Natural killer cell (primary cell): Measurements from ENCODE around the gene PCDHGA10. TPM values are rescaled to one million over a fixed set of nuclear protein-coding genes. Genes with fewer than 3 reads are reported as not detected.
A peak's percentile ranks its signal among the peaks of the same experiment; 100 is the strongest.
"Not testable (repeated sequence)": the region's sequence is repeated elsewhere in the genome, so short reads cannot be mapped to it uniquely, and the experiment has no call there.

Experiments
- ATAC-seq, 3 donors: fragments of 150-1000 bp in 2 of 3; fragments of 200-7000 bp in 1 of 3; cut with Tn5 transposase; 1 replicate in 1 of 3; 2 replicates in 2 of 3; pipeline ENCODE4 v1.10.0; 2021; ENCODE audit warnings: mild to moderate bottlenecking in 2 of 3, moderate library complexity in 2 of 3
- DNase-seq, 2 donors: peaks; one replicate each; pipeline versions ENCODE4 v3.0.0 to v3.0.0-alpha.2; 2013 to 2021; ENCODE audit warnings: mixed read lengths in 1 of 2
- H3K27ac ChIP-seq: one replicate; pipeline ENCODE4 v1.5.1; 2013; ENCODE audit warnings: mild to moderate bottlenecking, low read length
- H3K27me3 ChIP-seq: one replicate; pipeline ENCODE4 v1.6.1; 2013; ENCODE audit warnings: low read length; ENCODE audit not compliant: control insufficient read depth, insufficient read depth
- H3K36me3 ChIP-seq: one replicate; pipeline ENCODE4 v1.6.1; 2013; ENCODE audit warnings: low read length; ENCODE audit not compliant: control insufficient read depth, insufficient read depth
- H3K4me1 ChIP-seq: one replicate; pipeline ENCODE4 v1.6.1; 2013; ENCODE audit warnings: low read length; ENCODE audit not compliant: control insufficient read depth, insufficient read depth
- H3K4me3 ChIP-seq: one replicate; pipeline ENCODE4 v1.5.1; 2013; ENCODE audit warnings: low read length
- H3K9me3 ChIP-seq: one replicate; pipeline ENCODE4 v1.6.1; 2013; ENCODE audit warnings: low read length; ENCODE audit not compliant: control insufficient read depth, insufficient read depth
- H3K27ac Mint-ChIP-seq, 2 donors: one replicate each; pipeline ENCODE4 v1.8.0; 2022; ENCODE audit warnings: mild to moderate bottlenecking in 2 of 2, mixed read lengths in 2 of 2, moderate library complexity in 1 of 2
- H3K27me3 Mint-ChIP-seq, 2 donors: one replicate each; pipeline ENCODE4 v1.8.0; 2022; ENCODE audit warnings: low read depth in 2 of 2, mixed read lengths in 2 of 2
- H3K36me3 Mint-ChIP-seq: one replicate; pipeline ENCODE4 v1.8.0; 2022; ENCODE audit warnings: mixed read lengths
- H3K4me1 Mint-ChIP-seq, 2 donors: one replicate each; pipeline ENCODE4 v1.8.0; 2022; ENCODE audit warnings: mixed read lengths in 2 of 2
- H3K4me3 Mint-ChIP-seq: one replicate; pipeline ENCODE4 v1.8.0; 2022; ENCODE audit warnings: mild to moderate bottlenecking, moderate library complexity, mixed read lengths
- H3K9me3 Mint-ChIP-seq, 2 donors: one replicate each; pipeline ENCODE4 v1.8.0; 2022; ENCODE audit warnings: mixed read lengths in 2 of 2
- WGBS: methylation state at CpG from one replicate; pipeline ENCODE4 v1.1.7; 2013; ENCODE audit warnings: missing lambda C conversion rate; ENCODE audit not compliant: insufficient coverage; 5-methylcytosine and 5-hydroxymethylcytosine counted together
- intact Hi-C: fragments of 100-400 bp; cut with micrococcal nuclease; formaldehyde crosslinking; loops from one replicate; pipeline ENCODE4 v1.14.2; 2022
- total RNA-seq, 4 donors: library from RNA; stranded (reverse); fragments of 120-200 nt in 1 of 4; gene quantifications; one replicate each; pipeline versions ENCODE4 v1.2.3 to v1.2.4, GENCODE V29; 2013 to 2022
- TF ChIP-seq, protein P1 (sequence below): fragments of 200-600 bp; IDR thresholded peaks from one replicate; pipeline ENCODE4 v1.8.0; 2022; ENCODE audit warnings: antibody characterized with exemption

Gene PCDHGA10
- total RNA-seq, 3 donors from 2014 or later (not counting 1 experiment from before 2014, with no cell fraction given), result 0.61 to 2.6 (median 2.1) TPM

GRCh38 chr5:141384471-141385267, 28.1 kb upstream of the PCDHGA10 start:
- H3K27ac ChIP-seq, result no peak overlapping the region

DNA sequence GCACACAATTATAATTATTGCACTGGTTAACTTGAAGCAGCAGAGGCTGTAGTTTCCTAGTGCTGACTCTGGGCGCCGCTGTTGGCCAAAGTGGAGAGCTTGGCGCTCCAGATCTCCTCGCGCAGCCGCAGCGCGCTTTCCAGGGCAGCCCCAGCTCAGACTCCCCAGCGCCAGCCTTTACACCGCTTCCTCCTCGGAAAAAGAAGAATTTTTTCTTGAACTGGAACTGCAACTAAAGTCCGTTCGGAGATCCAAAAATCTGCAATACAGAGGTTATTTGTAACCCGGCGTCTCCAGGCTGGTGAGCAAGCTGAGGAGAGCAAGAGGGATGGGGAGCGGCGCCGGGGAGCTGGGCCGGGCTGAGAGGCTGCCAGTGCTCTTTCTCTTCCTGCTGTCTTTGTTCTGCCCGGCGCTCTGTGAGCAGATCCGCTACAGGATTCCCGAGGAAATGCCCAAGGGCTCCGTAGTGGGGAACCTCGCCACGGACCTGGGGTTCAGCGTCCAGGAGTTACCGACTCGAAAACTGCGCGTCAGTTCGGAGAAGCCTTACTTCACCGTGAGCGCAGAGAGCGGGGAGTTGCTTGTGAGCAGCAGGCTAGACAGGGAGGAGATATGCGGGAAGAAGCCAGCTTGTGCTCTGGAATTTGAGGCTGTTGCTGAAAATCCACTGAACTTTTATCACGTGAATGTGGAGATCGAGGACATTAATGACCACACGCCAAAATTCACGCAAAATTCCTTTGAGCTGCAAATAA, 25.1 kb upstream of the PCDHGA10 start, which contains the start of gene PCDHGB4:
Gene PCDHGB4 (plus strand): TSS at position 142 of the 755 bp plus-strand sequence. CDS start 187 bp downstream, at position 329.
- not testable (repeated sequence) for H3K9me3 Mint-ChIP-seq, H3K36me3 ChIP-seq, H3K27ac Mint-ChIP-seq, H3K4me3 ChIP-seq, H3K36me3 Mint-ChIP-seq, H3K4me1 ChIP-seq, H3K27ac ChIP-seq, H3K4me1 Mint-ChIP-seq
- Histone ChIP-seq H3K9me3 (peaks cover 41% of the 10 kb centered on the region), H3K27me3 (peaks cover 60% of the 10 kb centered on the region)
- TF ChIP-seq, protein P1, sequence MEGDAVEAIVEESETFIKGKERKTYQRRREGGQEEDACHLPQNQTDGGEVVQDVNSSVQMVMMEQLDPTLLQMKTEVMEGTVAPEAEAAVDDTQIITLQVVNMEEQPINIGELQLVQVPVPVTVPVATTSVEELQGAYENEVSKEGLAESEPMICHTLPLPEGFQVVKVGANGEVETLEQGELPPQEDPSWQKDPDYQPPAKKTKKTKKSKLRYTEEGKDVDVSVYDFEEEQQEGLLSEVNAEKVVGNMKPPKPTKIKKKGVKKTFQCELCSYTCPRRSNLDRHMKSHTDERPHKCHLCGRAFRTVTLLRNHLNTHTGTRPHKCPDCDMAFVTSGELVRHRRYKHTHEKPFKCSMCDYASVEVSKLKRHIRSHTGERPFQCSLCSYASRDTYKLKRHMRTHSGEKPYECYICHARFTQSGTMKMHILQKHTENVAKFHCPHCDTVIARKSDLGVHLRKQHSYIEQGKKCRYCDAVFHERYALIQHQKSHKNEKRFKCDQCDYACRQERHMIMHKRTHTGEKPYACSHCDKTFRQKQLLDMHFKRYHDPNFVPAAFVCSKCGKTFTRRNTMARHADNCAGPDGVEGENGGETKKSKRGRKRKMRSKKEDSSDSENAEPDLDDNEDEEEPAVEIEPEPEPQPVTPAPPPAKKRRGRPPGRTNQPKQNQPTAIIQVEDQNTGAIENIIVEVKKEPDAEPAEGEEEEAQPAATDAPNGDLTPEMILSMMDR, result peak; percentile 15
- DNase-seq (peak in 1 of 2 donors; percentile 10), ATAC-seq (peak; percentile 81 to 89 (median 84))
- WGBS, result 16% methylated on average over 16 of the region's 40 CpGs
- Mint-ChIP-seq H3K27me3 (peaks cover 66 to 75% of the 10 kb centered on the region in 2 donors), H3K4me3 (peak within 1 kb of the TSS; percentile 78)
- intact Hi-C loops, result loop anchor here (5.0 kb wide), 1 partner anchor 35 kb away; the partner anchor contains the start of gene PCDHGA11

More at GRCh38 chr5:141384471-141385267, 28.1 kb upstream of the PCDHGA10 start:
- Histone ChIP-seq H3K9me3 (peaks cover 36% of the 10 kb centered on the region), H3K4me1 (peaks cover 4% of the 10 kb centered on the region), H3K36me3 (no peaks in the 10 kb centered on the region), H3K4me3 (no peak overlapping the region), H3K27me3 (peaks cover 51% of the 10 kb centered on the region)
- no peak overlapping the region for H3K4me3 Mint-ChIP-seq
- TF ChIP-seq, protein P1, result no peak
- ATAC-seq, result no peak
- peaks cover 0 to 8% of the 10 kb centered on the region in 2 donors for H3K4me1 Mint-ChIP-seq
- peaks cover 69 to 77% of the 10 kb centered on the region in 2 donors for H3K27me3 Mint-ChIP-seq
- WGBS, result 49% methylated on average over 43 of the region's 43 CpGs
- no peak overlapping the region for H3K27ac Mint-ChIP-seq
- no peak for DNase-seq
- intact Hi-C loops, result loop anchor here (5.0 kb wide), 1 partner anchor 38 kb away; the partner anchor contains the start of gene PCDHGA11
- H3K36me3 Mint-ChIP-seq, result no peaks in the 10 kb centered on the region
- peaks cover 0 to 3% of the 10 kb centered on the region in 2 donors for H3K9me3 Mint-ChIP-seq

GRCh38 chr5:141388661-141389060, 24.1 kb upstream of the PCDHGA10 start:
- no peak overlapping the region for H3K27ac Mint-ChIP-seq
- TF ChIP-seq, protein P1, result no peak
- Histone ChIP-seq H3K4me1 (no peaks in the 10 kb centered on the region), H3K4me3 (no peak overlapping the region), H3K27ac (no peak overlapping the region), H3K36me3 (no peaks in the 10 kb centered on the region), H3K27me3 (peaks cover 56% of the 10 kb centered on the region), H3K9me3 (peaks cover 41% of the 10 kb centered on the region)
- H3K4me3 Mint-ChIP-seq, result no peak overlapping the region
- DNase-seq (no peak), ATAC-seq (no peak)
- peaks cover 64 to 75% of the 10 kb centered on the region in 2 donors for H3K27me3 Mint-ChIP-seq
- WGBS, result 66% methylated on average over 7 of the region's 10 CpGs
- H3K4me1 Mint-ChIP-seq, result no peaks in the 10 kb centered on the region
- H3K9me3 Mint-ChIP-seq, result peaks cover 0 to 5% of the 10 kb centered on the region in 2 donors
- H3K36me3 Mint-ChIP-seq, result peaks cover 7% of the 10 kb centered on the region
- intact Hi-C loops, result loop anchor here (5.0 kb wide), 1 partner anchor 34 kb away; the partner anchor contains the start of gene PCDHGA11
